Mesenteric fat pad (tissue), 1 donor: ENCODE results near the gene HOMER2. TPM values are rescaled to one million over a fixed set of nuclear protein-coding genes. Genes with fewer than 3 reads are reported as not detected.
"Not testable (repeated sequence)": the region's sequence is repeated elsewhere in the genome, so short reads cannot be mapped to it uniquely, and the experiment has no call there.

Experiments
- DNase-seq: peaks from one replicate; pipeline ENCODE4 v3.0.0-alpha.2; 2020; ENCODE audit warnings: low spot score
- total RNA-seq: library from RNA; stranded (reverse); fragmentation: NEBNext Ultra II Directional; extraction: Animal tissue kit (Norgen Biotek cat#: 25700); gene quantifications from one replicate; pipeline ENCODE4 v1.2.1, GENCODE V29; 2021
- donor health status: DM: yes; HTN: yes; CAD: no.

Gene HOMER2
- total RNA-seq, 1 donor from 2014 or later: 2.9 TPM

DNA sequence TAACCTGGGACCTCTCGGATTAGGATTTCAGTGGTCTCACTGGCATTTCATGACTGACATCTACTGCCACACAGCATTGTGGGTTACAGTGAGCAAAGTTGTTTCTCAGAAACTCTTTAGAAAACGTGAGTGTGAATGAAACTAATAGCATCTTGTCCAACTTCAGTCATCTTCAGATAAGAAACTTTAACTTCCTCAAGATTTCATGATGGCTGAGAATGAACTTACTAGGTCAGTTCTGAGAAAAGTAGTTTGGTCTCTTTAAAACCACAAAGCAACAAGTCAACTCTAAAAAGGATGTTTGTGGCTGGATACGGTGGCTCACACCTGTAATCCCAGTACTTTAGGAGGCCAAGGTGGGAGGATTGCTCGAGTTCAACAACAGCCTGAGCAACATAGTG is 14.2 kb upstream of the HOMER2 start:
- DNase-seq: no peak

DNA sequence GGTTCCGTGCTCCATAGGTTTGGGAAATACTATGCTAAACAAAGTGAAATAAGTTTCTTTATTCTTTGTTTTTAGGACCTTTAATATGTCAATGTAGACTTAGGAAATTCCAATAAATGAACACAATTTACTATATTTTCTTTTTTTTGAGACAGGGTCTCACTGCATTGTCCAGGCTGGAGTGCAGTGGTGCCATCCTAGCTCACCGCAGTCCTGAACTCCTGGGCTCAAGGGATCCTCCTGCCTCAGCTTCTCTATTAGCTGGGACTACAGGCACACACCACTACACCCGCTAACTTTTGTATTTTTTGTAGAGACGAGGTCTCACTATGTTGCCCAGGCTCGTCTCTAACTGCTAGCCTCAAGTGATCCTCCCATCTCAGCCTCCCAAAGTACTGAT is 12.4 kb upstream of the HOMER2 start:
- DNase-seq: no peak

DNA sequence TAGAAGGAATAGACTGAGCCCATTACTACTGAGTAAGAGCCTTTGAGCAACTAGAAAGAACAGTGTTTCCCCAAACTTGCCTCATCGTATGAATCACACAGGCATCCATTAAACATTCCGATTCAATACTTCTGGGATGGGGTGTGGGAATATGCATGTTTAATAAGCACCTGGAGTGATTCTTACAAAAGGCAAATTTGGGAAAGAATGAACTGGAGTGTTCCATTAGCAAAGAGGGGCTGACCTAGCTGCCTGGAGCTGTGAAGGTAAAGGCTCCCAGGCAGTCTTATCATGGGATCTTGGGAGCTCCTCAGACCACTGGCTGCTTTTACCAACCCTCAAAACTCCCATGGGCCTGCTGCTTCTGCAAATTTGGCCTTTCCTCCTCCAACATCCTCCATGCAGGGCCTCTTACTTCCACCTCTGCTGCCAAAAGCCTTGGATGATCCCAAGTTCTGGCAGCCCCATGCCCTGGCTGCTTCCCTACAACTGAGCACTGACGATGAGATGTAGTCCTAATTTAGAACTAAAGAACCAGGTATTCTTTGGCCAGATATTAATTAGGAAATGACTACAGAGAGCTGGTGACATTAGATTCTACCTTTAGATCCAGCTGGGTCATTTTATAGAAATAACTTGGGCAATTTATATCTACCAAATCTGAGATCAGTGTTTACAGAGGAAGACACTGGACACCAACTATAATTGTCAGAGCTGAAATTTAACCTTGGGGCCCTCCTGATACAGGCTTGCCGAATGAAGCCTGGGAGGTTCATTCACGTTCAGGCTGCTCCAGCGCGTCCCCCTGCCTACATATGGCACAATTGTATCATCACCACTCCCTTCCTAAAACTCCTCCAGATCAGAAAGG is 11.2 kb upstream of the HOMER2 start:
- no peak for DNase-seq

DNA sequence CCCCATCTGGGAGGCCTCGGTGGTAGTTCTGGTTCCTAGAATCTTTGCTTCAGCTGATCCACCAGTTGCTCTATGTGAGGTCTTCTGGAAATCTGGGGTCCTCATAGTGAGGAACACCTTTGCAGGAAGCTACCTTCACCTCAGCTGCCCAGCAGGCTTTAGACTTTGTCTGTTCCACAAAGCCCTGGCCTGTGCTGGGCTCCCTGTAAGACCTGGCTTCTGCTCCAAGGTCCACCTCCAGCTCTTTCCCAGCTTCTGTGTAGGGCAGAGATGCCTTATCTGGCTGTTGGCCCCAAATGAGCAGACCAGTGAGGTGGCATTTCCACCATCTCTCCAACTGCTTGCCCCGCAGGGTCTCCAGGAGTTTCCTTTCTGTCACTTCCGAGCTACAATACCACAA is 8.2 kb upstream of the HOMER2 start:
- DNase-seq: no peak

DNA sequence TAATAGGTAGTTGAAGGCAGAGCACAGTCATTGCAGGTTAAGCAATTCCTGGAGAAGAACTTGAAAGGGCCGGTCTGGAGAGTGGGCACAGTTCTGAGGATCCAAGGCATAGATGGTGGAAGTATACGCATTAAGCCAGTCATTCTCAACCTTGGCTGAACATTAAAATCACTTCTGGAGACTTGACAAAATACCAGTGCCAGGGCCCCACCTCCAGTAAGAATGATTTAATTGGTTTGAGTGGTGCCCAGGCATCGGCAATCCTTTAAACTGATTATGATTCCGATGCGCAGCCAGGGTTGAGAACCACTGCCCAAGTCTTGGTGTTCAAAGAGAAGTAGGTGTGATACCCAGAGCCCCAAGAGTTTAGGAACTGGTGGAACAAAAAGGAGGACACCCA is 6.9 kb upstream of the HOMER2 start:
- no peak for DNase-seq

DNA sequence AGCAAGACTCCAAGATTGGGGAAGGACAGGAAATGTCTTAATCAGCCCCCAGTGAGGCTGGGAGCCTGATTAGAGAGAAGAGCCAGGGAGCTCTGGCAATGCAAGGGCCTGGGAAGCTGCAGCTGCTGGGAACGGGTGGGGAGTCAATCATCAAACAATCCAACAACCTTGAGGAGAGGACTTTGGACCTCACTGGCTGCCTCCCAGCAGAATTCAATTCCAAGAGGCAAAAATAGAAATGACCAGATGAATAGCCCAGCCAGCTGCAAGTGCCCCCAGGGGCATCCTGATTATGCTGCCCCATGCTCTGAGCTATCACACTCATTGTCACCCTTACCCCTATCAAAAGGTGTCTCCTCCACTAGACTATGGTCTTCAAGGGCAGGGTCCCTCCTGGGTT is 6.1 kb upstream of the HOMER2 start:
- DNase-seq: no peak

DNA sequence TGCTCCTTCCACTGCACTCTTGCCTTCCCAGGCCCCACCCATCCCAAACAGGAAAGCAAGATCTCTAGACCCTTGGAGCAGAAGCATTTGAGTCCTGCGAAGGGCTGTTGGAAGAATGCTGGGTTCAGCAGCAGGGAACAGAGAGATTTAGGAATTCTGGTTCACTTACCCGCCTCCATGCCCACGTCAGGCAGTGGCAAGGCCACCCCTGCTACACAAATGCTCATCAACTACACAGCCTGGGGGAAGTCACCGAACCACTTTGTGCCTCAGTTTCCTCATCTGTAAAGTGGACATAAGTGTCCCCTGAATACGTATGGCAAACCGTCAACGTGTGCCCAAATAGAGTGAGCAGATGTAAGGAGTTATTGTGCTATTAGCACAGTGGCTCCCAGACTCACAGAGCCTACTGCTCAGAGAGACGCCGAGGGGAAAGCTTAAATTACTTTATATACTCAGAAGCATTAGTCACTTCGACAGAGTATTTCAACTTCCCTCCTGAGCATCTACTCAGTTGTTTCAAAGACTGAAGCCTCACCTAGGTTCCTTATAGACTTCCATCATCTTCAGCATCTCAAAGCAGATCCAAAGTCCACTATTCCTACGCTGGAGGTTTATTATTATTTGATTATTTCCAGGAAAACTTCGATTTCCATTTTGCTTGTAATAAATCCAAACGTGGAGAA is 905 bp downstream of the HOMER2 start:
- peak; percentile 1 for DNase-seq

DNA sequence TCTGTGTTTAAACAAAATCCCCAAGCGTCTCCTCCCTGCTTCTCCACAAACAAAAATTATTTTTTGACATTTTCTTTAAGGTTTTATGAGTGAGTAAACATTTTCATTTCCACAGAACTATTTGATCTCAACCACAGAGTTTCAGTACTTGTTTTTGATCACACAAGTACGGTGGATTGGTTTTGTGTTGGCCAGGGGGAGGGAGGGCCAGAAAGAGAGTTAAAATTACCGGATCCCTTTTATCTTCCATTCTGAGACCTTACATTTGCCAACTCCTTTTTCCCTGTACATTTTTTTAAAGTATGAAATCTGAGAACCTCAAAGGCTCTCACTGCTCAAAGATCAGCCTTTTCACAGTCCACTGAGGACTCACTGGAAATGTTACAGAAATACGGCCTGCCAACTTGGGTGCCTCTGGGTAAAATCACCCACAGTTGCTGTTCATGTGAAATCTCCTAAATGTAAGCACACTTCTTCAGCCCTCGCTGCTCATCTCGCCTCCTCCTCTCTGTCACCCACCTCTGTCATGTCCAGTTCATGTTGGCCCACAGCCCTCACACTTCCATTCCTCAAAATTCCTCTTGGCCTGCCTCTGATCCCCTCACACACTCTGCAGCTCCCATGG is 1.7 kb downstream of the HOMER2 start:
- DNase-seq: no peak

DNA sequence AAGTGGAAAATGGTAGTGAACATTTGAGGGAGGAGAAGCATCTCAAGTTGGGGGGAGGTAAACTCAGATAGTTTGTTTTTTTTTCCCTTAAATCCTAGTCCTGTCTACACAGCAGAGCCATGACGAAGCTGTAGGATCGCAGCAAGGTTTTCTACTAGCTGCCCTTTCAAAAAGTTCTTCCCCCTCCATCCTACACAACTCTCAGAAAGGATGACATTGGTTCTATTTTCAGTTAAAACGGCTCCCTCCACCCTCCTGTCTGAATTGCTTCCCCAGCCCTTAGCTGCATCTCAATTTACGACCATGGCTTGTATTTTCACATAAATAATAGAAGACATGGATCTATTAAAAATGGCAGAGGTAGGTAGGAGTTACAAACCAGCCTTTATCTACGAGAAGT is 2.2 kb downstream of the HOMER2 start:
- no peak for DNase-seq

DNA sequence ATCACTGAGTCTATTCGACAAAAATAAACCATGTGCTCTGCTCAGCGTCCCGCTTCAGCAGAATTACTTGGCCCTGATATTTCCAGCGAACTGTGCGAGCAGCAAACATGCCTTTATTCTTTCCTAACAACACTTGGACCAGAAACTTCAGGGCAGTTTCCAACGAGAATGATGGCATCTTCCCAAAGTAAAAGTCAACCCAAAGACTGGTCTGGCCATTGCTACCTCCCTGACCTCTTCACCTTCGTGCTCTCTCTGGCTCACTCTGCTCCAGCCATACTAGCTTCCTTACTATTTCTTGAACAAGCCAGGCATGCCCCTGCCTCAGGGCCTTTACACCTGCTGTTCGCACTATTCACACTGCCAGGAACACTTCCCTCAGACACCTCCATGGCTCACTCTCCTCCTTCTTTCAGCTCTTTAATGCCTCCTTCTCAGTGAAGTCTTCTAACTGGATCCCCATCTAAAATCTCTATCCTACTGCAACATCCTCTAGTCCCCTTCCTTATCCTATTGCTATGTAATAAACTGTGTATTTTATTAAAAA is 6.3 kb downstream of the HOMER2 start:
- no peak for DNase-seq

DNA sequence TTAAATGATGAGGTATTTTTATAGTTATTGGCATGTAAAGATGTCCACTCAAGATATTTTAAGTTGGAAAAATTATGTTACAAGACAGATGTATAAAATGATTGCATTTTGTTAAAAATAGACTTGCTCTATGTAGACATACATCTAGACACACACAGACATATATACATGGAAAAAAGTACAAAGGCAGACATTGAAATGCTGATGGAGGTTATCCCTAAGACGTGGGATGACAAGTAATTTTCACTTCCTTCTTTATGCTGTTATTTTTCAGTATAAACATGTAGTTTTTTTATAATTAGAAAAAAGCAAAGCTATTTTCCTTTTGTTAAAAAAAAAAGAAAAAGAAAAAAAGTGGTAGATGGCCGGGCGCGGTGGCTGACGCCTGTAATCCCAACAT is 7.2 kb downstream of the HOMER2 start:
- no peak for DNase-seq

DNA sequence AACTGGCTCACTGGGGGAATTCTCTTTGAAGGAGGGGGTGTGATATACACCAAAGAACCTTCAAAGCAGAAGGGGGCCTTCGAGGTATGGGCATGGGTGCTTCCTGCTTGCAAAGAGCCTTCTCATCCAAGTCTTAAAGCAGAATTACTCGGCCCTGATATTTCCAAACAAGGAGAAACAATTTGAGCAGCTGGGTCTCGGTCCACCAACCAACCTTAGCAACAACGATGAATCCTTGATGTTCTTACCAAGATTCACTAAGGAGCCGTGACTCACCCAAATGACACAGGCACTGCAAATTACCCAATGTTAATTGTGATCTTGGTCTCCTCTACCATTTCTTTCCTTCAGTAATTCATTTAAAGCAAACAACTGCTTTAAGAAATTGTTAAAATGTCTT is 7.7 kb downstream of the HOMER2 start:
- no peak for DNase-seq

DNA sequence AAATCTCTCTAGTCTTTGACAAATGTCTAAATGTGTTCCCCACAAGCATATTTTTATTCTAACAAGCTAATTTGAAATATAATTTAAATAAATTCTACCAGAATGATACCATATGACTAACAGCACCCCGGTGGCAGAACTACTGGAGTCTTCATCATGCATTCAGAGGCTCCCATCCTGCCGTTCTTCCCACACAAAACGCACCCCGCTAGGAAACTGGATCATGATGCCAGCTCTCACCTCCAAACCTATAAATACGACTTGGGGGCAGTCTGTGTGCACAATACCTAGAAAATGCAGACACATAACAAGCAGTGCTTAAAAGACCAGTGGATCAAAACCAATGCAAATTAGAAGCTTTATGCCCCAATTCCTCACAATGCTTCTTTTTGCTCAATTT is 8.5 kb downstream of the HOMER2 start:
- no peak for DNase-seq

DNA sequence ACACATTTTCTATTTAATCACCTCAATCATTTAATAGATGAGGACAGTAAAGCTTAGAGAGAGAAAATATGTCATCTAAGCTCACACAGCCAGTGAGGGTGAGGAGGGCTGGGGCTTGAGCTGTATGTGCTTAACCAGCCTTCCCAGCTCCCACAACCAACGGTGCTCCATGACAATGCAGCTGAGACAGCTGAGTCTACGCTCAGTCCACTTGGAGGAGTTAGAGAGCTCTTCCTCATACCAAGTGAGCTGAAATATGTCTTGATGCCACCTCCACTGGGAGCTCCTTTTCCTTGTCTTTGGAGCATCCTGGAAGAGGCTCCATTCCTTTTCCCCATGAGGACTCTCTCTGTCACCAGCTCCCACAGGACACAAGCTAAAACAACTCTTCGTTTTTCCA is 9.3 kb downstream of the HOMER2 start:
- no peak for DNase-seq

DNA sequence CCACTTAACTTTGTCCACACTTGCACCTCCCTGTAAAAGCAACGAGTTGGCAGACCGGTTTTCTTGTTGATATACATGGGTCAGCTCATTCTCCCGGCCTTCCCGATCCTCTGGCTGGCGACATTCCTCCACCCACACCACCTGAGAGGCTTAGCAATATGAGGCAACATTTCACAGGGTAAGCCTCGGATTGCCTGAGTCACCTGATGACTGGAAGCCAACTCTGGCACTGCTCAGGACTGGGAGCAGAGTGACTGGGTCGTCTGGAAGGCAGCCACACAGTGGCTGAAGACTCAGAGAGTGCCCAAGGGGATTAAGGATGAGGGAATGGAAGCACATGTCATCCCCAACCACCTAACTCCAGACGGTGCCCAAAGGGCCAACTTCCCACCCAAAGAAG is 9.8 kb downstream of the HOMER2 start:
- no peak for DNase-seq

DNA sequence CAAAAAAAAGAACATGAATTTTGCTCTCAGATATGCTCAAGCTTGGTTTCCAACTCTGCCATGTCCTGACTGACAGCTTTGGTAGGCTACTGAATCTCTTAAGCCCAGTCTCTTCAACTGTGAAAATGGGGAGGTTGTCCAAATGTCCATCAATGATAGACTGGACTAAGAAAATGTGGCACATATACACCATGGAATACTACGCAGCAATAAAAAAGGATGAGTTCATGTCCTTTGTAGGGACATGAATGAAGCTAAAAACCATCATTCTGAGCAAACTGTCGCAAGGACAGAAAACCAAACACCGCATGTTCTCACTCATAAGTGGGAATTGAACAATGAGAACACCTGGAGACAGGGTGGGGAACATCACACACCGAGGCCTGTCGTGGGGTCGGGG is 12.8 kb downstream of the HOMER2 start:
- not testable (repeated sequence) for DNase-seq

DNA sequence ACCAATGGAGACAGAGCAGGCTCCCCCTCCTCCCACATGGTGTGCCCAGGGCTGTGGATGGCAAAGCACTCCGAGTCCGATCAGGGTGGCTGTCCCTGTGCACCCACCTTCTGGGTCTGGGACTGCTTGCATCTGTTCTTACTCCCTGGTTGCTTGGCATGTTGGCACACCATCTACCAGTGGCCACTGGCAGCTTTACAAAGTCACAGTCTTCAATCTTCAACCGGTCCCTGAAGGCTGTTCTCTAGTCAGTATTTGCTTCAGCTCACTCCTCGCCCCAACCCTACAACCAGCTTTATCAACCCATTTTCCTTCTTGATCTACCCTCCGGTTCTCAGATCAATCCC is 14.8 kb downstream of the HOMER2 start:
- no peak for DNase-seq

DNA sequence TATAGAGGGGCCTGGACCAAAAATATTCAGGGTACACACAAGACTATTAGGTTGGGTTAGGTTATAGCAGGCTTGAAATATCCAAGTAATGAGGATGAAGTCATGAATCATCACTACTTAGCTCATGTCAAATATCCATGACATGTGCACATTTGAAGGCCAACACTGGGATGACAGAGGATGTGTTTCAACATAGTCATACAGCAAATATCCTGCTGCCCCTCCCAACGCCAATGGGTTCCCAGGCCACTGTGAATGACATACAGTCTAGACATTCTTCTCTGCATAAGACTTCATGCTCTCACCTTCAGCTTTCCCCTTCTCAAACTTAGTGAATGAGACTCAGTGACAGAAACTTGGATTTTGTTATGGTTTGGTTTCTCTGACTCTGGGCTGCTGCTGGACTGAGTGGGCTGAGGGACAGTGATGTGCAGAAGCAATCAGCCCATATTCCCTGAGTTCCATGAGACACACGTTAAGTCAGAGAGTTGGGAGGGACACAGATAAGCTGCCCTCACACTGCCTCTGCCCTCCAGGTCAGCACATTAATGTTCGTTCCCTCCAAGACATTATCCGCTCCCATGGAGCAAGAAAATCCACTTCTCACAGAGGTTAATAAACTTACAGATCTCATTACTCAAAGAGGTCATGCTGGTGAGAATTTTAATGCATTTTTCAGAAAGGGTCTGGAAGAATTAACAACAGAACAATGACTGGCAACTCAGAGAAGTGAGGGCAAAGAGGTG is 15.4 kb downstream of the HOMER2 start:
- DNase-seq: no peak

DNA sequence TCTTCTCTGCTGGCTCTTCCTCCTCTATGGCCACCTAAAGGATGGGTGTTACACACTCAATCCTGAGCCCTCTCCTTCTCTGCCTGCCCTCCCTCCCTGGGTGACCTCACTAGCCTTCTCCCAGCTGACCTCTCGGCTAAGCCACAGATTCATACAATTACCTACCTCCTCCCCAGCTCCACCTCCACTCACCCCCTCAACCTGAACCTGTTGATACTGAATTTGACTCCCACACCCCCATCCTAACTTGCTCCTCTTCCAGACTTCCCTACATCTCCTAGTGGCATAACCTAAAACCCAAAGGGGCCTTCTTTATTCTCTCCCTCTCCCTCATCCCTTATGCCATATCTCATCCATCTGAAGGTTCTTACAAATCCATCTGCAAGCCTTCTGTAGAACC is 17.1 kb downstream of the HOMER2 start:
- no peak for DNase-seq

DNA sequence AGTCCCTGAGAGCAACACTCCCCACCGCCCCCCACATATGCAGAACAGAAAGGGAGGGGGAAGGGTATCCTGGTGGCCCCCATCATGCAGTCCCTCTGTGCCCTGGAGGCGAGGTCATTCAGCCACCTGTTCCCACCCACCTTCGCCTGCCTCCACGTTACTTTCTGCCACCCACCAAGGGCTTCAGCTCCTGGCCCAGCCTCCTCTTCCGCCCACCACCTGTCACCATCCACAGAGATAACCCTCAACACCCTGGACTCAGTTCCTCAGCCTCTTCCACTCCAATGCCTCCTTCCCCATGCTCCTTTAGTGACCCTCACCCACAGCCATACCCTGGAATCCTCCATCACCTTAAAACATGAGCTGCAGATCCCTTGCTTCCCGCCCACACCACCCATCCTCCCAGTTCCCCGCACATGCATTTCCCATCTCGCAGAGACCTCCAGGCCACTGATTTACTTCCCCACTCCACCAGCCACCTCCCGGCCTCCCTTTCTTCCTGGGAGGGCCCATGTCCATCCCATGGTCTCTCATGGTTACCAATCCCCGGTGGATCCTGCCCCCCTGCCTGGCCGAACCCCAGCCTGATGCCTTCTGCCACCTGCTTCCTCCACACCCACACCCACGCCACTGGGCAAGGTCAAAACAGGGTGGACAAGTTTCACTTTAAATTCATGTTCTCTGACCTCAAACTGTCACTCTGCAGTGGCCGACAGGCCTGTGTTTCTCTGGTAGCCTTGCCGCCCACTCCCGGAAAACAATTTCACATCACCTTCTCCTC is 18.2 kb downstream of the HOMER2 start:
- no peak for DNase-seq

DNA sequence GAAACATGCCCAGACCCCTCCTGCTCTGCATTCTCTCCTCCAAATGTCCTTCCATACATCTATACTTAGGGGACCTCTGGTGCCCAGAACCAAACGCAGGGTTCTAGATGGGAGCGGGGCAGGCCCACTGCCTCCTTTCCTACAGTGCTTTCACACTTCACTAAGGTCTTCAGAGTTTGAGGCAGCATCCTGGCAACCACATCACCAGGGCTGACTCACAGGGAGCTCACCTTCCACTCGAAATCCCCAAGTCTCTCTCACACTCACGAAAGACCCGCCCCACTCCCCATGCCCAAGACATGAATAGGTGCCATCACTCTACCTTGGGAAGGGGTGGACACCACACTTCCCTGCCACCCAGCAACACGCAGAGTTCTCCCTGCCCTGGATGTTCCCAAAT is 18.9 kb downstream of the HOMER2 start:
- no peak for DNase-seq
